ENCODE results near the gene PADI3.

PADI3 gene

DNA sequence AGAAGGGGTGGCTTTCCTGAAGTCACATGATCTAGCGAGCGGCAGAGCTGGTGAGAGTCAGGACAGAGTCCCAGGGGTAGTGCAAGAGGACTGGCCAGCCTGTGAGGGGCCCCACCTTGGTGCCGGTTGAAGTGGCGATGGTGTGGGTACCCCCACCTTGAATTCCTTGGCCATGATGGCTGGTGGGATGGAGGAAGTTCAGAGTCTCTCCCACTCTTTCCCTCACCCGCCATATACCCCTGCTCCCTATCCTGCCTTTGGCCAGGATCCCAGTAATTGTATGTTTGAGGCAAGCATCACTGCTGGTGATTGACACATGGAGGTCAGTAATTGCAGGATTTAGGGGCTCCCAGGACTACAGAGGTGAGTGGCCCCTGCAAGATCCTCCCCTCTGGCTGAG is 11.8 kb downstream of the PADI3 start:
- H3K27ac ChIP-seq, result no peak overlapping the region
- H3K4me3 ChIP-seq, result no peak overlapping the region
- TF ChIP-seq, protein P1, sequence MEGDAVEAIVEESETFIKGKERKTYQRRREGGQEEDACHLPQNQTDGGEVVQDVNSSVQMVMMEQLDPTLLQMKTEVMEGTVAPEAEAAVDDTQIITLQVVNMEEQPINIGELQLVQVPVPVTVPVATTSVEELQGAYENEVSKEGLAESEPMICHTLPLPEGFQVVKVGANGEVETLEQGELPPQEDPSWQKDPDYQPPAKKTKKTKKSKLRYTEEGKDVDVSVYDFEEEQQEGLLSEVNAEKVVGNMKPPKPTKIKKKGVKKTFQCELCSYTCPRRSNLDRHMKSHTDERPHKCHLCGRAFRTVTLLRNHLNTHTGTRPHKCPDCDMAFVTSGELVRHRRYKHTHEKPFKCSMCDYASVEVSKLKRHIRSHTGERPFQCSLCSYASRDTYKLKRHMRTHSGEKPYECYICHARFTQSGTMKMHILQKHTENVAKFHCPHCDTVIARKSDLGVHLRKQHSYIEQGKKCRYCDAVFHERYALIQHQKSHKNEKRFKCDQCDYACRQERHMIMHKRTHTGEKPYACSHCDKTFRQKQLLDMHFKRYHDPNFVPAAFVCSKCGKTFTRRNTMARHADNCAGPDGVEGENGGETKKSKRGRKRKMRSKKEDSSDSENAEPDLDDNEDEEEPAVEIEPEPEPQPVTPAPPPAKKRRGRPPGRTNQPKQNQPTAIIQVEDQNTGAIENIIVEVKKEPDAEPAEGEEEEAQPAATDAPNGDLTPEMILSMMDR (IDR thresholded peaks at IDR 0.05), result no peak
- DNase-seq (ENCODE audit: low spot score), result no peak

DNA sequence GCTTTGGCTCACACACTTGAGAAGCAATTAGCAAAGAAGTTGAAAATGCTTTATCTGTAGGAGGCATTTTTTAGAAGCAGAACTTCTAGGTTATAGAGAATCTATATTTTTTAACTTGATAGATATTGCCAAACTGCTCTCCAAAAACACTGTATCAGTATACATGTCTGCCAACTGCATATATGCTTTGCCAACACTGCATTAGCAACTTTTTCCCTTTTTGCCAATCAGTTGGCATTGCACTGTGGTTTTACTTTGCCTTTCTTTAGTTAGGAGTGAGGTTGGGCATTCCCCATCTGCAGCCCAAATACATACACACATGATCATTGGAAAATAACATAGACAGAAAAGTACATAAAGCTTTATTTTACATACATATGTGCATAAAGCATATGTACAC is 15.0 kb downstream of the PADI3 start:
- Histone ChIP-seq H3K27ac (no peak overlapping the region), H3K4me3 (no peak overlapping the region)
- DNase-seq (ENCODE audit: low spot score), result no peak
- TF ChIP-seq, protein P1 (IDR thresholded peaks at IDR 0.05), result no peak

DNA sequence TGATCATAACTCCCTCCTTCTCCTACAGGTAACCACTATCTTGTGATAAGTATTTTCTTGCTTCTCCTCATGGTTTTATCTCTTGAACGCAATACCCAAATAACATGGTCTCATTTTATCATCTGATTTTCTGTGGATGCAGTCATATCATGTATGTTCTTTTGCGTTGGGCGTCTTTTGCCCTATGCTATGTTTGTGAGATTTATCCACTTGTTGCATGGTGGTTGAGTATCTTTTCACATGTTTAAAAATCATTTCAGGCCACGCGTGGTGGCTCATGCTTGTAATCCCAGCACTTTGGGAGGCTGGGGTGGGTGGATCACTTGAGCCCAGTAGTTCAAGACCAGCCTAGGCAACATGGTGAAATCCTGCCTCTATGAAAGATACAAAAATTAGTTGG is 15.6 kb downstream of the PADI3 start:
- TF ChIP-seq, protein P1 (IDR thresholded peaks at IDR 0.05), result no peak
- Histone ChIP-seq H3K4me3 (no peak overlapping the region), H3K27ac (no peak overlapping the region)
- no peak for DNase-seq (ENCODE audit: low spot score)

DNA sequence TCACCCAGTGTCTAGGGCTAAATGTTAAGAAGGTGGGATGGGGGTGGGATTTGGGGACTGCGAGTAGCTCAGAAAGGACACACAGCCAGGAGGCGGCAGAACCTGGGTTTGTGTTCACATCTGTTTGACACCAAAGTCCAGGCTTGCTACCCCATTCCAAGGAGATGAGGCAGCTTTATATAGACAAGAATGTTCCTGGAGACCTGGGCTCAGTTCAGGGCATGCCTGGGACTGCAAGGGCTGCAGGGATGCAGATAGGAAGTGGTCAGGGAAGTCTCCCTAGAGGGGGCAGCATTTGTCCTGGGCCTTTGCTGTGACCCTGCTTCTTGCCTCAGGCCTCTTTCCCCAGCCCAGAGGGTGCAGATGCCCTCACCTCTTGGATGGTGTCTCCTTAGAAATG is 16.3 kb downstream of the PADI3 start:
- no peak overlapping the region for H3K27ac ChIP-seq
- H3K4me3 ChIP-seq, result no peak overlapping the region
- TF ChIP-seq, protein P1 (IDR thresholded peaks at IDR 0.05), result no peak
- DNase-seq (ENCODE audit: low spot score), result no peak

DNA sequence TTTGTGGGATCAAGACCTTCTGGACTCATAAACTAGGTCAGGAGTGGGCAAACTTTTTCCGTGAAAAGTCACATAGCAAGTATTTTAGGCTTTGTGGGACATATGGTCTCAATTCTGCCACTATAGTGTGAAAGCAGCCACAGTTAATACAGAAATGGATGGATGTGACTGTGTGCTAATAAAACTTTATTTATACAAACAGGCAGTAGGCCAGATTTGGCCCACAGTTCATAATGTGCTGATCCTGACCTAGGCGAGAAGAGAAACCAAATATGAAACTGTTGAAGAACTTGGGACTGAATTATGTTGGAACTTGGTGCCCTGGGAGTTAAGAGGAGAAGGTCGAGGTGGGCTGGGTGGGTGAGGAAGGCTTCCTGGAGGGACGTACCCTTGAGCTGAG is 17.1 kb downstream of the PADI3 start:
- Histone ChIP-seq H3K27ac (no peak overlapping the region), H3K4me3 (no peak overlapping the region)
- TF ChIP-seq, protein P1 (IDR thresholded peaks at IDR 0.05), result no peak
- DNase-seq (ENCODE audit: low spot score), result no peak

DNA sequence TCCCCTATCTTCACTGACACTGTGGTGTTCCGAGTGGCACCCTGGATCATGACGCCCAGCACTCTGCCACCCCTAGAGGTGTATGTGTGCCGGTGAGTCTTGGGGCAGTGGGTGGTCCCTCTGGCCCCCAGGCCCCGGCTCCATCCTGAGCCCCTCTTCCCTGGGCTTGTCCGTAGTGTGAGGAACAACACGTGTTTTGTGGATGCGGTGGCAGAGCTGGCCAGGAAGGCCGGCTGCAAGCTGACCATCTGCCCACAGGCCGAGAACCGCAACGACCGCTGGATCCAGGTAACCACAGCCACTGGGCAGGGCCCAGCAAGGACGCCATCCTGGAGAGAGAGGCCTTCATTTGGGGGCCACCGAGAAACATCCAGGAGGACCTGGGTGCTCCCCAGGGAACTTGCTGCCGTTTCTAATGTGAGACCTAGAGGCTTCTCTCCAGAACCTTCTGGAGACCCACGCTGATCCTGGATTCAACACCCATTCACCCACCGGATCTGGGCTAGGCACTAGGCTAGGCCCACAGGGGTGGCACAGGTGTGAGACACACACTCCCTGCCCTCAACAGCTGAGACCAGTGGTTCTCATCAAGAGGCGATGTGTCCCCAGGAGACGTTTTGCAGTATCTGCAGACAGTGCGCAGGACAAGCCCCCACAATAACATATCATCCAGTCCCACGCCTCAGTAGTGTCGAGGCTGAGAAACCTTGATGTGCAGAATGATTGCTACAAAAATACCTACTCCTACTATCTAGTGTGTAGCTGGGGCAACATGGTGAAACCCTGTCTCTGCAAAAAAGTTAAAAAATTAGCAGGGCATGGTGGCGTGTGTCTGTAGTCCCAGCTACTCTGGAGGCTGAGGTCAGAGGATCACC is 22.2 kb downstream of the PADI3 start:
- Histone ChIP-seq H3K4me3 (no peak overlapping the region), H3K27ac (no peak overlapping the region)
- no peak for DNase-seq (ENCODE audit: low spot score)
- TF ChIP-seq, protein P1 (IDR thresholded peaks at IDR 0.05), result no peak

DNA sequence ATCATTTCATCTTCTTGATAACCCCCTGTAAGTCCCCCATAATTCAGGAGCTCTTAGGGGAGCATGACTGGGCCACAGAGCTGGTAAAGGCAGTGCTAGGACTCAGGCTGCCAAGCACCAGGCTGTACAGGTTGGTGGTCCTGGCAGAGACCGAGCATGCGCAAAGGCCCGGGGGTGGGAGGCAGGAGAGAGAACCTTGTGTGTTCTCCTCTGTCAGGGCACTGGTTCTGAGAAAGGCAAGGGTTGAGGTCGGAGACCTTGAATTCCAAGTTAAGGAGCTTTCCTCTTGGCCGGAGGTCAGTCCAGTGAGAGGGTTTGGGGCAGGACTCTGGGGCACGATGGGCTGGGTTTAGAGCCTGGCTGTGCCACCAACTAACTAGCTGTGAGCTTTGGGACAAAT is 23.2 kb downstream of the PADI3 start:
- no peak for DNase-seq (ENCODE audit: low spot score)
- TF ChIP-seq, protein P1 (IDR thresholded peaks at IDR 0.05), result no peak
- Histone ChIP-seq H3K4me3 (no peak overlapping the region), H3K27ac (no peak overlapping the region)
